NOMO-1 treated with DMSO at 0.1 percent for 48 hours (cell line): ENCODE measurements around the gene PPEF1.

Source experiments
- DNase-seq: peaks from one replicate; lab custom pipeline; 2025; ENCODE audit not compliant: unreplicated experiment; lab: John Stamatoyannopoulos, UW

The PPEF1 gene

GRCh38 chrX:18877469-18877868 is 170.0 kb downstream of the PPEF1 start:
- no peak for DNase-seq
